ENCODE results near the gene ECSIT.

DNA sequence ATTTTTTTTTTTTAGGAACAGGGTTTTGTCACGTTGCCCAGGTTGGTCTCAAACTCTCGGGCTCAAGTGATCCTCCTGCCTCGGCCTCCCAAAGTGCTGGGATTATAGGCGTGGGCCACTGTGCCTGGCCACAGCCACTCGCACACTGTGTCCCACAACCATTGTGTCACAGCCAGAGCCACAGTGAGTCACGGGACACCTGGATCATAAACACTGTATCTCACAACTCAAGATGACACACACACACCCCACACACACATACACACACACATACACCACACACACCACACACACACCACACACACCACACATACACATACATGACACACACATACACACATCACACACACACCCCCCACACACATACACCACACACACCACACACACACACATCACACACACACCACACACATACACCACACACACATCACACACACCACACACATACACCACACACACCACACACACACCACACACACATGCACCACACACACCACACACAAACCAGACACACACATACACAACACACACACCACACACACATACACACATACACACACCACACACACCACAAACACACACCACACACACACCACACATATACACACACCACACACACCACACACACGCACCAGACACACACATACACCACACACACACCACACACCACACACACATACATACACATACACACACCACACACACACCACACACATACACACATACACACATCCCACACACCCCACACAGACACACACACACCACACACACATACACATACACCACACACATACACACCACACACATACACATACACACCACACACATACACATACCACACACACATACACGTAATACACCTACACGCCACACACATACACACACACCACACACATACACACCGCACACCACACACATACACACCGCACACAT is 64.3 kb downstream of the ECSIT start:
- TF ChIP-seq CTCF (IDR thresholded peaks at IDR 0.05) (no peak), POLR2A (IDR thresholded peaks at IDR 0.05) (no peak)

All from adrenal gland (tissue), 5 donors.